Thoracic aorta (tissue), 2 donors: ENCODE measurements around the gene PLEK2. TPM values are rescaled to one million over a fixed set of nuclear protein-coding genes. Genes with fewer than 3 reads are reported as not detected.
"Not testable (repeated sequence)": the region's sequence is repeated elsewhere in the genome, so short reads cannot be mapped to it uniquely, and the experiment has no call there.

Source experiments
- ATAC-seq: fragments of 150-250 bp; one replicate; pipeline ENCODE4 v1.8.0; 2017; ENCODE audit warnings: low read depth; ENCODE audit not compliant: insufficient number of reproducible peaks, low FRiP score
- DNase-seq: peaks from one replicate; pipeline ENCODE4 v3.0.0-alpha.2; 2020; ENCODE audit warnings: low spot score
- H3K27ac ChIP-seq, 2 donors: fragments of 200-600 bp; sonication (generic); 1 replicate in 1 of 2; 2 replicates in 1 of 2; pipeline ENCODE4 v1.5.1; 2016; ENCODE audit warnings: mild to moderate bottlenecking in 2 of 2, moderate library complexity in 2 of 2
- H3K27me3 ChIP-seq: fragments of 200-600 bp; sonication (generic); replicated peaks from 2 replicates; pipeline ENCODE4 v1.6.0; 2016; ENCODE audit warnings: mild to moderate bottlenecking; ENCODE audit not compliant: insufficient read depth
- H3K36me3 ChIP-seq: fragments of 200-600 bp; sonication (generic); one replicate; pipeline ENCODE4 v1.5.1; 2016
- H3K4me1 ChIP-seq, 2 donors: fragments of 200-600 bp; sonication (generic); 1 replicate in 1 of 2; 2 replicates in 1 of 2; pipeline versions ENCODE4 v1.5.1 to v1.6.0; 2016; ENCODE audit warnings: low read depth in 2 of 2, mild to moderate bottlenecking in 1 of 2; ENCODE audit not compliant: control insufficient read depth in 1 of 2
- H3K4me3 ChIP-seq: fragments of 200-600 bp; sonication (generic); 2 replicates; pipeline ENCODE4 v1.5.1; 2016; ENCODE audit warnings: mild to moderate bottlenecking
- H3K9me3 ChIP-seq: fragments of 200-600 bp; sonication (generic); 2 replicates; pipeline ENCODE4 v1.5.1; 2016
- total RNA-seq, 2 donors: library from RNA; depleted of rRNA; stranded (reverse); fragments of >200 nt; gene quantifications; one replicate each; pipeline versions ENCODE4 v1.1.0 to v1.2.3, GENCODE V29; 2016
- TF ChIP-seq, protein P1 (sequence below): fragments of 200-600 bp; sonication (generic); IDR thresholded peaks from one replicate; pipeline ENCODE4 v1.5.1; 2019; ENCODE audit warnings: antibody characterized with exemption

The PLEK2 gene
- total RNA-seq, 2 donors from 2014 or later = 2.0 to 5.9 TPM

DNA sequence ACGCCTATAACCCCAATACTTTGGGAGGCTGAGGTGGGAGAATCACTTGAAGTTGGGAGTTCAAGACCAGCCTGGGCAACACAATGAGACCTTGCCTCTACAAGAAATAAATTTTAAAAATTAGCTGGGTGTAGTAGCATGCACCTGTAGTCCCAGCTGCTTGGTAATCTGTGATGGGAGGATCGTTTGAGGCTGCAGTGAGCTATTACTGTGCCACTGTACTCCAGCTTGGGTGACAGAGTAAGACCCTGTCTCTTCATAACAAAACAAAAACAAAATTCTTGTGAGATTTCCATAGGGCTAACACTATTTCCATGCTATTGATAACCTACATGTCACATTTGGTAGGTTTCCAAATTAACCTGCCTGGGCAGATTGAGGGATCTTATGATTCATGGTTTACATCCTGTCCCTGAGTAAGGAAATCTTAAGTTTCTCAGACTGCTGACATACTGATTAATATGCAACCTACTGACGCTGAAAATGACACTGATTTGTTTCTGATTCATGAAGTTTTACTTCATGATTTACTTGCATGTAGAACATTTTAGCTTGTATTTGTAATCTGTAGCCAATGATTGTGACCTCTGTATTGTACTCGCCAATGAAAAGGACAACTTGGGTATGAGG is 68.2 kb downstream of the PLEK2 start:
- TF ChIP-seq, protein P1, sequence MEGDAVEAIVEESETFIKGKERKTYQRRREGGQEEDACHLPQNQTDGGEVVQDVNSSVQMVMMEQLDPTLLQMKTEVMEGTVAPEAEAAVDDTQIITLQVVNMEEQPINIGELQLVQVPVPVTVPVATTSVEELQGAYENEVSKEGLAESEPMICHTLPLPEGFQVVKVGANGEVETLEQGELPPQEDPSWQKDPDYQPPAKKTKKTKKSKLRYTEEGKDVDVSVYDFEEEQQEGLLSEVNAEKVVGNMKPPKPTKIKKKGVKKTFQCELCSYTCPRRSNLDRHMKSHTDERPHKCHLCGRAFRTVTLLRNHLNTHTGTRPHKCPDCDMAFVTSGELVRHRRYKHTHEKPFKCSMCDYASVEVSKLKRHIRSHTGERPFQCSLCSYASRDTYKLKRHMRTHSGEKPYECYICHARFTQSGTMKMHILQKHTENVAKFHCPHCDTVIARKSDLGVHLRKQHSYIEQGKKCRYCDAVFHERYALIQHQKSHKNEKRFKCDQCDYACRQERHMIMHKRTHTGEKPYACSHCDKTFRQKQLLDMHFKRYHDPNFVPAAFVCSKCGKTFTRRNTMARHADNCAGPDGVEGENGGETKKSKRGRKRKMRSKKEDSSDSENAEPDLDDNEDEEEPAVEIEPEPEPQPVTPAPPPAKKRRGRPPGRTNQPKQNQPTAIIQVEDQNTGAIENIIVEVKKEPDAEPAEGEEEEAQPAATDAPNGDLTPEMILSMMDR = no peak
- H3K27me3 ChIP-seq = no peaks in the 10 kb centered on the region
- H3K9me3 ChIP-seq = no peaks in the 10 kb centered on the region
- no peak for ATAC-seq
- peaks cover 34% of the 10 kb centered on the region for H3K36me3 ChIP-seq
- H3K4me1 ChIP-seq = no peaks in the 10 kb centered on the region
- DNase-seq = no peak
- no peak overlapping the region for H3K27ac ChIP-seq
- no peak overlapping the region for H3K4me3 ChIP-seq

DNA sequence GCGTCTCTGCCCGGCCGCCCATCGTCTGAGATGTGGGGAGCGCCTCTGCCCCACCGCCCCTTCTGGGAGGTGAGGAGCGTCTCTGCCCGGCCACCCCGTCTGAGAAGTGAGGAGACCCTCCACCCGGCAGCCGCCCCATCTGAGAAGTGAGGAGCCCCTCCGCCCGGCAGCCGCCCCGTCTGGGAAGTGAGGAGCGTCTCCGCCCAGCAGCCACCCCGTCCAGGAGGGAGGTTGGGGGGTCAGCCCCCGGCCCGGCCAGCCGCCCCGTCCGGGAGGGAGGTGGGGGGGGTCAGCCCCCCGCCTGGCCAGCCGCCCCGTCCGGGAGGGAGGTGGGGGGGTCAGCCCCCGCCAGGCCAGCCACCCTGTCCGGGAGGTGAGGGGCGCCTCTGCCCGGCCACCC is 70.7 kb downstream of the PLEK2 start:
- DNase-seq, H3K4me3 ChIP-seq, H3K27ac ChIP-seq, H3K27me3 ChIP-seq, ATAC-seq, H3K9me3 ChIP-seq, H3K4me1 ChIP-seq: not testable (repeated sequence)
- H3K36me3 ChIP-seq = peaks cover 32% of the 10 kb centered on the region

Other genes starting within 250 kb of the PLEK2 start
- gene GARIN2, start 222.7 kb downstream of the PLEK2 start, total RNA-seq = under 1 TPM in 1 of 2 donors, not detected in 1; 0.28 TPM
- 10 to 100 TPM; 16.9 to 20.1 TPM for gene PALS1, start 170.7 kb downstream of the PLEK2 start, total RNA-seq
- 10 to 100 TPM; 30.3 to 50.1 TPM for gene ATP6V1D, start 52.4 kb downstream of the PLEK2 start, total RNA-seq
- gene EIF2S1, start 51.8 kb downstream of the PLEK2 start, total RNA-seq = 100 to 1,000 TPM in 1 of 2 donors, 10 to 100 TPM in 1; 74.9 to 126 TPM
- 1 to 10 TPM; 2.1 to 4.1 TPM for gene TMEM229B, start 76.6 kb upstream of the PLEK2 start, total RNA-seq
- 1 to 10 TPM; 1.4 to 3.8 TPM for gene PLEKHH1, start 121.1 kb upstream of the PLEK2 start, total RNA-seq
- gene PIGH, start 188.1 kb upstream of the PLEK2 start, total RNA-seq = 10 to 100 TPM; 32.7 to 34.5 TPM
- 10 to 100 TPM in 1 of 2 donors, 1 to 10 TPM in 1; 2.8 to 12.5 TPM for gene ARG2, start 207.8 kb upstream of the PLEK2 start, total RNA-seq